Measurements from ENCODE around the gene ROM1. TPM values are rescaled to one million over a fixed set of nuclear protein-coding genes. Genes with fewer than 3 reads are reported as not detected.

The ROM1 gene
- total RNA-seq, 2 donors from 2014 or later = 0.71 to 1.3 TPM

DNA sequence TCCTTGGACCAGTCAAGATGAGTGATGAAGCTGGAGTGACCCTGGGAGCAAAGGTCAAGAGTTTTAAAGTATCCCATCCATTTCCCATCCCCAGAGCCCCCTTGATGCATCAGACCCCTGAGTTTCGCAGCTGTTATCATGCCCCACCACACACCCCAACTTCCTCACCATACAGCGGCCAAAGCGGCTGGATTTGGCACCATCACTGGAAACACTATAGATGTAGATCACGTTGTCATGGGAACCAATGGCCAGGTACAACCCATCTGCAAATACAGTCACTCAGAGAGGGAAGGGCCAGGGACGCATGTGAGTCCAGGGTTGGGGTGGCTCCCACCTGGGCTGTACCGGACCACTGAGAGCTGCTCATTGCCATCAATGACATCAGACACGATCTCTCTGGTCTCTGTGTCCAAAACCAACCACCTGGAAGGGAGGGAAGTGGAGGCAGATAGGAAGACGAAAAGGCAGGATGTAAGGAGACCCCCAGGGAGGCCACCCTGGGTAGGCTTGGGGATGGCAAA, 9.2 kb upstream of the ROM1 start:
- H3K36me3 Mint-ChIP-seq (ENCODE audit: low read depth) = peaks cover 35% of the 10 kb centered on the region
- no peak overlapping the region for H3K27ac ChIP-seq (ENCODE audit: low read depth, low read length)

GRCh38 chr11:62604460-62605120, 8.5 kb upstream of the ROM1 start:
- Mint-ChIP-seq H3K27me3 (ENCODE audit: insufficient read depth) (peaks cover 24% of the 10 kb centered on the region), H3K4me1 (peaks cover 39% of the 10 kb centered on the region), H3K27ac (no peak overlapping the region), H3K9me3 (no peaks in the 10 kb centered on the region), H3K36me3 (ENCODE audit: low read depth) (peaks cover 29% of the 10 kb centered on the region), H3K4me3 (no peak overlapping the region)
- TF ChIP-seq, protein P1, sequence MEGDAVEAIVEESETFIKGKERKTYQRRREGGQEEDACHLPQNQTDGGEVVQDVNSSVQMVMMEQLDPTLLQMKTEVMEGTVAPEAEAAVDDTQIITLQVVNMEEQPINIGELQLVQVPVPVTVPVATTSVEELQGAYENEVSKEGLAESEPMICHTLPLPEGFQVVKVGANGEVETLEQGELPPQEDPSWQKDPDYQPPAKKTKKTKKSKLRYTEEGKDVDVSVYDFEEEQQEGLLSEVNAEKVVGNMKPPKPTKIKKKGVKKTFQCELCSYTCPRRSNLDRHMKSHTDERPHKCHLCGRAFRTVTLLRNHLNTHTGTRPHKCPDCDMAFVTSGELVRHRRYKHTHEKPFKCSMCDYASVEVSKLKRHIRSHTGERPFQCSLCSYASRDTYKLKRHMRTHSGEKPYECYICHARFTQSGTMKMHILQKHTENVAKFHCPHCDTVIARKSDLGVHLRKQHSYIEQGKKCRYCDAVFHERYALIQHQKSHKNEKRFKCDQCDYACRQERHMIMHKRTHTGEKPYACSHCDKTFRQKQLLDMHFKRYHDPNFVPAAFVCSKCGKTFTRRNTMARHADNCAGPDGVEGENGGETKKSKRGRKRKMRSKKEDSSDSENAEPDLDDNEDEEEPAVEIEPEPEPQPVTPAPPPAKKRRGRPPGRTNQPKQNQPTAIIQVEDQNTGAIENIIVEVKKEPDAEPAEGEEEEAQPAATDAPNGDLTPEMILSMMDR (conservative IDR thresholded peaks at IDR 0.05) = no peak
- Histone ChIP-seq H3K4me1 (ENCODE audit: control insufficient read depth, insufficient read depth, low read length) (peaks cover 4% of the 10 kb centered on the region), H3K36me3 (ENCODE audit: control insufficient read depth, insufficient read depth, low read length) (peaks cover 4% of the 10 kb centered on the region), H3K9ac (ENCODE audit: extremely low read depth, low read length, poor library complexity, severe bottlenecking) (no peak overlapping the region), H3K4me3 (ENCODE audit: low read length) (no peak overlapping the region), H3K27ac (ENCODE audit: low read depth, low read length) (peak overlapping the region; percentile 3), H3K9me3 (ENCODE audit: control insufficient read depth, low read length) (no peaks in the 10 kb centered on the region), H3K27me3 (ENCODE audit: control insufficient read depth, insufficient read depth, low read length, poor library complexity, severe bottlenecking) (peaks cover 11% of the 10 kb centered on the region)
- 71 to 79% methylated on average over 10 to 13 of the region's 13 CpGs for WGBS, 2 experiments (ENCODE audit: insufficient coverage in 1 of 2, insufficient read length in 1 of 2)
- peak; percentile 63 for DNase-seq

More for the DNA sequence above, 9.2 kb upstream of the ROM1 start:
- no peak for DNase-seq
- Mint-ChIP-seq H3K4me1 (peaks cover 45% of the 10 kb centered on the region), H3K27me3 (ENCODE audit: insufficient read depth) (peaks cover 24% of the 10 kb centered on the region), H3K4me3 (no peak overlapping the region), H3K9me3 (no peaks in the 10 kb centered on the region), H3K27ac (no peak overlapping the region)
- no peaks in the 10 kb centered on the region for H3K9me3 ChIP-seq (ENCODE audit: control insufficient read depth, low read length)
- WGBS, 2 experiments (ENCODE audit: insufficient coverage in 1 of 2, insufficient read length in 1 of 2) = 94 to 100% methylated on average over 6 to 8 of the region's 8 CpGs
- peaks cover 10% of the 10 kb centered on the region for H3K36me3 ChIP-seq (ENCODE audit: control insufficient read depth, insufficient read depth, low read length)
- TF ChIP-seq, protein P1 (conservative IDR thresholded peaks at IDR 0.05) = no peak
- H3K4me1 ChIP-seq (ENCODE audit: control insufficient read depth, insufficient read depth, low read length) = peaks cover 4% of the 10 kb centered on the region
- H3K27me3 ChIP-seq (ENCODE audit: control insufficient read depth, insufficient read depth, low read length, poor library complexity, severe bottlenecking) = peaks cover 11% of the 10 kb centered on the region
- H3K4me3 ChIP-seq (ENCODE audit: low read length) = no peak overlapping the region
- H3K9ac ChIP-seq (ENCODE audit: extremely low read depth, low read length, poor library complexity, severe bottlenecking) = no peak overlapping the region

DNA sequence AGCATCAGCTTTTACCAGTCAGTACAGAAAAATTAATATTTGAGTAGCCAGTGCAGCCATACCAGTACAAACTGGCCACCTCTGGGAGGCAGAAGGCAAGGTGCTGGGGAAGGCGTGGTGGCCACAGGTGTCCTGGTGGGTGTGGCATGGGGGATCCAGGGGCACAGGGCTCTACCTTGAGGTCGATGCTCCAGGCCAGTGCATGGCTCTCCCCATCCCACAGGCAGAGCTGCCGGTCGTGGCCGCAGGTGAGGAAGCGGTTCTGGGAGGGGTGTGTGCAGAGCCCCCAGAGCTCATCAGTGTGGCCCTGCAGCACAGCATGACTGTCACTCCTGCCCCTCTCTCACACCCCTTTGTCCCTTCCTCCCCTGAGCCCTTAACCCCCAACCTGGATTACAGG, 7.6 kb upstream of the ROM1 start:
- TF ChIP-seq, protein P1 (conservative IDR thresholded peaks at IDR 0.05) = no peak
- Mint-ChIP-seq H3K4me3 (no peak overlapping the region), H3K27ac (no peak overlapping the region), H3K9me3 (no peaks in the 10 kb centered on the region), H3K4me1 (peaks cover 30% of the 10 kb centered on the region), H3K36me3 (ENCODE audit: low read depth) (peaks cover 28% of the 10 kb centered on the region), H3K27me3 (ENCODE audit: insufficient read depth) (peaks cover 24% of the 10 kb centered on the region)
- DNase-seq = no peak
- Histone ChIP-seq H3K27me3 (ENCODE audit: control insufficient read depth, insufficient read depth, low read length, poor library complexity, severe bottlenecking) (peaks cover 11% of the 10 kb centered on the region), H3K4me3 (ENCODE audit: low read length) (no peak overlapping the region), H3K9me3 (ENCODE audit: control insufficient read depth, low read length) (no peaks in the 10 kb centered on the region), H3K27ac (ENCODE audit: low read depth, low read length) (no peak overlapping the region), H3K36me3 (ENCODE audit: control insufficient read depth, insufficient read depth, low read length) (no peaks in the 10 kb centered on the region), H3K9ac (ENCODE audit: extremely low read depth, low read length, poor library complexity, severe bottlenecking) (no peak overlapping the region), H3K4me1 (ENCODE audit: control insufficient read depth, insufficient read depth, low read length) (peaks cover 4% of the 10 kb centered on the region)
- WGBS, 2 experiments (ENCODE audit: insufficient coverage in 1 of 2, insufficient read length in 1 of 2) = 98% methylated on average over 6 of the region's 6 CpGs
